ENCODE data around the gene SLC38A10.

SLC38A10 gene

GRCh38 chr17:81271226-81271625 is 23.9 kb downstream of the SLC38A10 start:
- no peak overlapping the region for H3K18ac ChIP-seq (ENCODE audit: low read length)
- H2AFZ ChIP-seq (ENCODE audit: insufficient read depth, low read length, poor library complexity), result no peak overlapping the region
- no peak overlapping the region for H2BK5ac ChIP-seq (ENCODE audit: low read depth, low read length, poor library complexity)
- H3K4ac ChIP-seq (ENCODE audit: low read depth, low read length), result no peak overlapping the region
- no peak overlapping the region for H2BK12ac ChIP-seq (ENCODE audit: low read length)
- DNase-seq, result no peak
- H3K23ac ChIP-seq (ENCODE audit: low read length), result no peak overlapping the region
- no peaks in the 10 kb centered on the region for H3K27me3 ChIP-seq (ENCODE audit: insufficient read depth, low read length)
- H3K79me2 ChIP-seq (ENCODE audit: control insufficient read depth, insufficient read depth, low read length, poor library complexity), result no peaks in the 10 kb centered on the region
- no peaks in the 10 kb centered on the region for H3K9me3 ChIP-seq (ENCODE audit: insufficient read depth, low read depth, low read length)
- no peak overlapping the region for H3K9ac ChIP-seq (ENCODE audit: low read length)
- H3K4me1 ChIP-seq (ENCODE audit: control insufficient read depth in 1 of 2, insufficient read depth in 2 of 2, low read length in 2 of 2), result no peaks in the 10 kb centered on the region
- H4K91ac ChIP-seq (ENCODE audit: low read depth, low read length), result no peak overlapping the region
- no peak overlapping the region for H4K8ac ChIP-seq (ENCODE audit: low read depth, low read length)
- no peak overlapping the region for H3K14ac ChIP-seq (ENCODE audit: low read length)
- no peak overlapping the region for H3K4me2 ChIP-seq (ENCODE audit: low read length)
- H2BK120ac ChIP-seq (ENCODE audit: insufficient read depth, low read length, poor library complexity), result no peak overlapping the region
- H3K36me3 ChIP-seq (ENCODE audit: control insufficient read depth in 1 of 2, insufficient read depth in 2 of 2, low read length in 2 of 2), result peaks cover 59 to 60% of the 10 kb centered on the region in 2 experiments
- H4K12ac ChIP-seq (ENCODE audit: low read depth, low read length), result no peak overlapping the region
- H3K4me3 ChIP-seq (ENCODE audit: low read depth, low read length), result no peak overlapping the region
- no peak overlapping the region for H2AK5ac ChIP-seq (ENCODE audit: low read length)
- H3K27ac ChIP-seq (ENCODE audit: low read depth, low read length), result no peak overlapping the region
- WGBS (ENCODE audit: extremely low coverage, insufficient coverage, insufficient read length), result no CpG with 5 or more reads among the region's 12 CpGs
- H3K79me1 ChIP-seq (ENCODE audit: low read length), result no peaks in the 10 kb centered on the region

GRCh38 chr17:81270279-81270678 is 24.8 kb downstream of the SLC38A10 start:
- Histone ChIP-seq H3K23ac (ENCODE audit: low read length) (no peak overlapping the region), H4K12ac (ENCODE audit: low read depth, low read length) (no peak overlapping the region), H3K9me3 (ENCODE audit: insufficient read depth, low read depth, low read length) (no peaks in the 10 kb centered on the region), H3K4me3 (ENCODE audit: low read depth, low read length) (no peak overlapping the region), H2BK5ac (ENCODE audit: low read depth, low read length, poor library complexity) (no peak overlapping the region), H2BK120ac (ENCODE audit: insufficient read depth, low read length, poor library complexity) (no peak overlapping the region), H3K4ac (ENCODE audit: low read depth, low read length) (no peak overlapping the region), H3K4me2 (ENCODE audit: low read length) (no peak overlapping the region), H3K9ac (ENCODE audit: low read length) (no peak overlapping the region), H3K79me1 (ENCODE audit: low read length) (no peaks in the 10 kb centered on the region), H4K8ac (ENCODE audit: low read depth, low read length) (no peak overlapping the region), H3K36me3 (ENCODE audit: control insufficient read depth in 1 of 2, insufficient read depth in 2 of 2, low read length in 2 of 2) (peaks cover 61 to 63% of the 10 kb centered on the region in 2 experiments), H3K79me2 (ENCODE audit: control insufficient read depth, insufficient read depth, low read length, poor library complexity) (no peaks in the 10 kb centered on the region), H3K14ac (ENCODE audit: low read length) (no peak overlapping the region), H3K27me3 (ENCODE audit: insufficient read depth, low read length) (no peaks in the 10 kb centered on the region), H2AFZ (ENCODE audit: insufficient read depth, low read length, poor library complexity) (no peak overlapping the region), H2BK12ac (ENCODE audit: low read length) (no peak overlapping the region), H3K4me1 (ENCODE audit: control insufficient read depth in 1 of 2, insufficient read depth in 2 of 2, low read length in 2 of 2) (no peaks in the 10 kb centered on the region), H4K91ac (ENCODE audit: low read depth, low read length) (no peak overlapping the region), H3K27ac (ENCODE audit: low read depth, low read length) (no peak overlapping the region), H3K18ac (ENCODE audit: low read length) (no peak overlapping the region), H2AK5ac (ENCODE audit: low read length) (no peak overlapping the region)
- DNase-seq, result no peak
- no CpG with 5 or more reads among the region's 18 CpGs for WGBS (ENCODE audit: extremely low coverage, insufficient coverage, insufficient read length)

- no peak overlapping the region for H3K23ac ChIP-seq (ENCODE audit: low read length)
- no peaks in the 10 kb centered on the region for H3K27me3 ChIP-seq (ENCODE audit: insufficient read depth, low read length)
- no peak overlapping the region for H4K12ac ChIP-seq (ENCODE audit: low read depth, low read length)
- no peak overlapping the region for H3K18ac ChIP-seq (ENCODE audit: low read length)
- H2AFZ ChIP-seq (ENCODE audit: insufficient read depth, low read length, poor library complexity), result no peak overlapping the region
- no peaks in the 10 kb centered on the region for H3K79me2 ChIP-seq (ENCODE audit: control insufficient read depth, insufficient read depth, low read length, poor library complexity)
- H2AK5ac ChIP-seq (ENCODE audit: low read length), result no peak overlapping the region
- H3K4me2 ChIP-seq (ENCODE audit: low read length), result no peak overlapping the region
- no peak overlapping the region for H3K27ac ChIP-seq (ENCODE audit: low read depth, low read length)
- H4K91ac ChIP-seq (ENCODE audit: low read depth, low read length), result no peak overlapping the region
- WGBS (ENCODE audit: extremely low coverage, insufficient coverage, insufficient read length), result no CpG with 5 or more reads among the region's 6 CpGs
- H3K9ac ChIP-seq (ENCODE audit: low read length), result no peak overlapping the region
- no peak overlapping the region for H3K14ac ChIP-seq (ENCODE audit: low read length)
- H3K36me3 ChIP-seq (ENCODE audit: control insufficient read depth in 1 of 2, insufficient read depth in 2 of 2, low read length in 2 of 2), result peaks cover 57 to 59% of the 10 kb centered on the region in 2 experiments
- no peak overlapping the region for H2BK12ac ChIP-seq (ENCODE audit: low read length)
- DNase-seq, result no peak
- no peak overlapping the region for H4K8ac ChIP-seq (ENCODE audit: low read depth, low read length)
- no peaks in the 10 kb centered on the region for H3K9me3 ChIP-seq (ENCODE audit: insufficient read depth, low read depth, low read length)
- no peak overlapping the region for H3K4ac ChIP-seq (ENCODE audit: low read depth, low read length)
- H2BK120ac ChIP-seq (ENCODE audit: insufficient read depth, low read length, poor library complexity), result no peak overlapping the region
- no peaks in the 10 kb centered on the region for H3K4me1 ChIP-seq (ENCODE audit: control insufficient read depth in 1 of 2, insufficient read depth in 2 of 2, low read length in 2 of 2)
- no peaks in the 10 kb centered on the region for H3K79me1 ChIP-seq (ENCODE audit: low read length)
- no peak overlapping the region for H3K4me3 ChIP-seq (ENCODE audit: low read depth, low read length)
- H2BK5ac ChIP-seq (ENCODE audit: low read depth, low read length, poor library complexity), result no peak overlapping the region
These were observed 27.6 kb downstream of the SLC38A10 start for GRCh38 chr17:81267390-81268067.

- no peaks in the 10 kb centered on the region for H3K27me3 ChIP-seq (ENCODE audit: insufficient read depth, low read length)
- no peak overlapping the region for H2BK5ac ChIP-seq (ENCODE audit: low read depth, low read length, poor library complexity)
- DNase-seq, result no peak
- H3K4me1 ChIP-seq (ENCODE audit: control insufficient read depth in 1 of 2, insufficient read depth in 2 of 2, low read length in 2 of 2), result no peaks in the 10 kb centered on the region
- H3K79me1 ChIP-seq (ENCODE audit: low read length), result no peaks in the 10 kb centered on the region
- H4K8ac ChIP-seq (ENCODE audit: low read depth, low read length), result no peak overlapping the region
- no peak overlapping the region for H3K4me2 ChIP-seq (ENCODE audit: low read length)
- no peaks in the 10 kb centered on the region for H3K9me3 ChIP-seq (ENCODE audit: insufficient read depth, low read depth, low read length)
- no peak overlapping the region for H3K9ac ChIP-seq (ENCODE audit: low read length)
- H3K23ac ChIP-seq (ENCODE audit: low read length), result no peak overlapping the region
- H3K79me2 ChIP-seq (ENCODE audit: control insufficient read depth, insufficient read depth, low read length, poor library complexity), result no peaks in the 10 kb centered on the region
- peaks cover 62 to 66% of the 10 kb centered on the region in 2 experiments for H3K36me3 ChIP-seq (ENCODE audit: control insufficient read depth in 1 of 2, insufficient read depth in 2 of 2, low read length in 2 of 2)
- no peak overlapping the region for H2AK5ac ChIP-seq (ENCODE audit: low read length)
- H3K4ac ChIP-seq (ENCODE audit: low read depth, low read length), result no peak overlapping the region
- no peak overlapping the region for H3K27ac ChIP-seq (ENCODE audit: low read depth, low read length)
- H2BK12ac ChIP-seq (ENCODE audit: low read length), result no peak overlapping the region
- H3K14ac ChIP-seq (ENCODE audit: low read length), result no peak overlapping the region
- H2AFZ ChIP-seq (ENCODE audit: insufficient read depth, low read length, poor library complexity), result no peak overlapping the region
- H4K91ac ChIP-seq (ENCODE audit: low read depth, low read length), result no peak overlapping the region
- no peak overlapping the region for H3K4me3 ChIP-seq (ENCODE audit: low read depth, low read length)
- WGBS (ENCODE audit: extremely low coverage, insufficient coverage, insufficient read length), result no CpG with 5 or more reads among the region's 22 CpGs
- no peak overlapping the region for H2BK120ac ChIP-seq (ENCODE audit: insufficient read depth, low read length, poor library complexity)
- H4K12ac ChIP-seq (ENCODE audit: low read depth, low read length), result no peak overlapping the region
- no peak overlapping the region for H3K18ac ChIP-seq (ENCODE audit: low read length)
These were observed 29.5 kb downstream of the SLC38A10 start for GRCh38 chr17:81265576-81265975.
